Activated CD8-positive, alpha-beta memory T cell treated with anti-CD3 and anti-CD28 coated beads for 36 hours (primary cell): ENCODE data around the gene CDK4. TPM values are rescaled to one million over a fixed set of nuclear protein-coding genes. Genes with fewer than 3 reads are reported as not detected.

ENCODE experiments used
- CTCF ChIA-PET: fragments of 350-600 bp; sonication (Branson Sonifier 250); formaldehyde crosslinking; loops from one replicate; lab custom pipeline; 2021; ENCODE audit warnings: antibody characterized with exemption; lab: Charles Lee
- POLR2A ChIA-PET: fragments of 350-600 bp; sonication (Branson Sonifier 250); formaldehyde crosslinking; loops from one replicate; lab custom pipeline; 2021; ENCODE audit warnings: antibody characterized with exemption; lab: Charles Lee
- total RNA-seq, 2 experiments: library from RNA; stranded (reverse); gene quantifications; one replicate each; pipeline ENCODE4 v1.2.3, GENCODE V29; 2021

The CDK4 gene
- total RNA-seq, 2 experiments from 2014 or later, result 297 to 307 TPM

DNA sequence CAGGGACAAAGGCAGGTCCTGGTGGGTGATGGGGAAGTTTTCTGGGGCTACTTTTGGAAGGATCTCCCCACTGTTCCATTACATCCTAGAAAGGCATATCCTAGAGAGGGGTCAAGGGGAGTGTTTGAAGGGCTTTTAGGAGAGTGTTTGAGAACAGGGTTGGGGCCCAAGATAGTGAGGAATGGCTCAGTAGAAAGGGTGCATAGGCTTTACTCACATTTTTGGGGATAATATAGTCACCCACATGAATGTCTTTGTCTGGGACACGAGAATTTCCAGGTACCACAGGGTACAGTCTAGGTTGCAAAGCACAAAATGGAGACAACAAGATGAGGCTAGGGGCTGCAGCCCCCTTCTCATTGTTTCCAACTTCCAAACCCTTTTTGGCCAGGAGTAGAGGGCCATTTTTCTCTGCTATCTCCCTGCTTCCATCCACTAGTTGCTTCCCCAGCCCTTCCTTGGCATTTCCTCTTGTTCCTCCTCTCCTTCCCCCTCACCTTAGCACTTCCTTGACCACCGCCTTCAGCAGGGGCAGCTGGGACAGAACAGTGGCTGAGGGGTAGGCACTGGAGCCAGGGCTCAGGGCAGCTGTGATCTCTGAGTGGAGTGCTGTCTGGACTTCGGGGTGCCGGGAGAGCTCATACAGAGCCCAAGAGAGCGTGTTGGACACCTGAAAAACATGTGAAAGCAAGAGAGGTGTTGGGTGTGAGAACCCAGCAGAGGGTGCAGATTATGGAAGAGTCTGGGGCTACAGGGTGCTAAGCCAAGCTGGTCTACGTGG lies 12.0 kb upstream of the CDK4 start:
- POLR2A ChIA-PET, result no interaction called here
- CTCF ChIA-PET, result interaction anchor here (1.0 to 2.9 kb wide), 3 partner anchors 8 to 13 kb away, joined by 3 to 11 read pairs (median 10); partner anchors contain the start of gene MARCHF9

DNA sequence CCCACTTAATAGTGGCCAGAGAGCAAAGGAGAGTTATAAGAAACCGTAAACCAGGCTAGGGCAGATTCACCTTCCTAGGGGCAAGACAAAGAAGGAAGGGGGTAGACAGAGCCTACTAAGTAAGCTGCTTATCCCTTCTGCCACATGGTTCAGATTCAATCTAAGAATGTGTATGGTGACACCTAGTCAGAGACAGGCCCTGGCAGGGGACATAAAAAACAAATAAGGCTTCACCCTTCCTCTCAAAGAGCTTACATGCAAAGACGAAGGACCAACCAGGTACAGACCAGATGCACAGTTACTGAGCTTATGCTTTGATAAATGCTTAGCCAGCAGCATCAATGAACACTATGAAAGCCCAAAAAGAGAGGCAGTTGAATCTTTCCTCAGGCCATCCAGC lies 10.4 kb upstream of the CDK4 start:
- ChIA-PET POLR2A (no interaction called here), CTCF (interaction anchor here (0.7 kb wide), 1 partner anchor 21 kb away, joined by 3 read pairs; the partner anchor contains the start of gene TSFM)

DNA sequence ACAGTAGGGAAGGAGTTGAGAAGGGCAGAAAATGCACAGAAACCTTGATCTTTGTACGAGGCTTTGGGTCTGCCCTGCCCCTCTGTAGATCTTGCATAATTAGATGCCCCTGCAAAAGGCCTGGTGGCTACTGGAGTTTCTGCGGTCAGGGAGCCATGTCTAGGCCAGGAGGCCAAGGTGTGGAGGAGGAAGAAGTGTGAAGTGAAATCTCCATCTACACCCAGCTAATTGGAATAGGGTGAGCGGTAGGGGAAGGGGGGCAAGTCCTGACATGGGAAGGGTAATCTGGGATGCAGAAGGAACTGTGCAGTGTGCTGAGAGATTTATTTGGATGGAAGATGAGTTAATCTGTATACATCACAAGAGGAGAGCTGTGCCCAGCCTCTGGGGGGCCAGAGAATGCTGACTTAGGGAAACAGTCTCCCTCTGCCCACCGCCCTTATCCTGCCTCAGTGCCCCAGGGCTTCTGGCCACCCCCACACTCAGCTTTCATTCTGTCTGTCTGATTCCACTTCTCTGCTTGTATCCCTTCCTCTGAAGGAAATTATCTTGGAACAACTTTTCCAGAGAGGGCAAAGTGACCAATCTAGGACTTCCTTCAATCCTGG lies 9.4 kb upstream of the CDK4 start:
- CTCF ChIA-PET, result interaction anchor here (0.5 kb wide), 1 partner anchor 63 kb away, joined by 3 read pairs; no protein-coding TSS in a partner anchor
- POLR2A ChIA-PET, result no interaction called here

- POLR2A ChIA-PET, result no interaction called here
- CTCF ChIA-PET, result interaction anchor here (1.5 to 2.2 kb wide), 3 partner anchors 8 to 23 kb away, joined by 3 to 10 read pairs (median 9); no protein-coding TSS in a partner anchor
Observed at GRCh38 chr12:57760347-57760982, 8.4 kb upstream of the CDK4 start.

GRCh38 chr12:57759360-57759980 lies 7.4 kb upstream of the CDK4 start:
- POLR2A ChIA-PET, result interaction anchor here (0.6 kb wide), 1 partner anchor 172 kb away, joined by 6 read pairs; no protein-coding TSS in a partner anchor
- CTCF ChIA-PET, result interaction anchor here (0.6 to 2.2 kb wide), 7 partner anchors 9 to 30 kb away, joined by 3 to 10 read pairs (median 3); partner anchors contain the start of gene TSPAN31

DNA sequence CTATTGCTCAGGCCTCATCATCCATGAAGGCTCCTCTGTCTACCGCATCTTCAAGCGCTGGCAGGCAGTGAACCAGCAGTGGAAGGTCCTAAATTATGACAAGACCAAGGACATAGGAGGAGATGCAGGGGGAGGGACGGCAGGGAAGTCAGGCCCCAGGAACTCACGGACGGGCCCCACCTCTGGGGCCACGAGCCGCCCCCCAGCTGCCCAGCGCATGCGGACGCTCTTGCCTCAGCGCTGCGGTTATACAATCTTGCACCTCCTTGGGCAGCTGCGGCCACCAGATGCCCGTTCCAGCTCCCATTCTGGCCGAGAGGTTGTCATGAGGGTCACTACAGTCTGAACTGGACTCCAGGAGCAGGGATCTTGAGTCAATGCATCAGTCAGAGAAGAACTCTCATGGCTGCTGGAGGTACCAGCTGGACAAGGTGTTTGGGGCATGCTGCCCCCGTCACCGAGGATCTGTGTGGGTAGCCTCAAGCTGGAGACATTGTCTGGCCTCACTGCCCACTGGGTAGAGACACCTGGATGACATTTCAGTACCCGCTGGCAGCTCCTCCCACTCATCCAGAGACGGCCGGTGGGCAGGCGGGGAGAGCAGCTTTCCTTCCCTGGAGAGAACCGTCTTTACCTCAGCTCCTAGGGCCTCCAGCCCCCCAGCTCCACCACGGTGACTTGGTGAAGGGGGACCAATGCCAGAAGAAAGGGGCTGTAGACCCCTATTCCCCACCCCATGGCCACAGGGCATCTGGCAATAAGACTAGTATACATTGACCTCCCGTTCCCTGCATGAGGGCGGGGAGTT lies 6.6 kb upstream of the CDK4 start:
- CTCF ChIA-PET, result interaction anchor here (0.7 to 2.2 kb wide), 5 partner anchors 10 to 31 kb away, joined by 3 to 10 read pairs (median 3); no protein-coding TSS in a partner anchor
- POLR2A ChIA-PET, result no interaction called here

GRCh38 chr12:57757771-57758170 lies 5.7 kb upstream of the CDK4 start:
- POLR2A ChIA-PET, result no interaction called here
- CTCF ChIA-PET, result interaction anchor here (2.5 kb wide), 1 partner anchor 10 kb away, joined by 28 read pairs; the partner anchor contains the start of gene CYP27B1

DNA sequence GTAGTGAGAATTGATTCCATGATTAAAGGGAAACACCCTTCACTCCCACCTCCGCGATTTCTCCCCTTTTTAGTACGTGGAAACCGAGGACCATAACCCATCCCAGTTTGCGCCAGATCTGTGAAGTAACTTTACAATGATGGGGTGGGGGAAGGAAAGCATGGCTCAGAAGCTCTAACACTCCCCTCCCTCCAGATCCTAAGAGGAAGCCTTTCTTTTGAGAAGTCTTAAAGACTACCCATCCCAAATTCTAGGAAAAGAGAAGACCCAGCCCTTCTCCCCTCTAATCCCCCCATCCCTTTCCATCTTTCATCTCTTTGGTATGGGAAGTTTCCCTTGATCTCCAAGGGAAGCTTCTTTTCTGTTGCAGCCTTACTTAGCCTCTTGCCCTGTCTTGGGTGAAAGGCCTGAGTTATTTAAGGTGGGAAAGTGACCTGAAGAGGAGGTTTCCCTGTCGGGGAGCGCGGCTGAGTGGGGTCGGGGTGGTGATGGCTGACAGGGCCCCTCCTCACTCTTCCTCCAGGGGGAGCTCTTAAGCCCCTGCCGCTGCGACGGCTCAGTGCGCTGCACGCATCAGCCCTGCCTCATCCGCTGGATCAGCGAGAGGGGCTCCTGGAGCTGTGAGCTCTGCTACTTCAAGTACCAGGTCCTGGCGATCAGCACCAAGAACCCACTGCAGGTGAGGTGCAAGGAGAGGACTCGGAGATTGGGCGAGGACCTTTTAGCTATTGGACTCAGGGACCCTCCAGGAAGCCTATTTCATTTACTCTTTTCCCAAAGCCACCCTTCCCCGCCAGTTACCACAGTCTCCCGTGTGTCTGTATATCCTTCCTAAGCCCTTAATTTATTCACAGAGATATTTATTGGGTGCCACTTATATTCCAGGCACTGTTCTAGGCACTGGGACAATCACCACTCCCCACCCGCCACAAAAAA lies 4.6 kb upstream of the CDK4 start:
- CTCF ChIA-PET, result interaction anchor here (0.9 to 2.5 kb wide), 14 partner anchors 8 to 149 kb away, joined by 3 to 28 read pairs (median 5); partner anchors contain the start of genes CYP27B1, EEF1AKMT3, METTL1 and TSFM
- POLR2A ChIA-PET, result interaction anchor here (1.0 to 1.8 kb wide), 3 partner anchors 10 to 16 kb away, joined by 3 to 6 read pairs (median 3); partner anchors contain the start of genes CYP27B1, EEF1AKMT3, METTL1 and TSPAN31

DNA sequence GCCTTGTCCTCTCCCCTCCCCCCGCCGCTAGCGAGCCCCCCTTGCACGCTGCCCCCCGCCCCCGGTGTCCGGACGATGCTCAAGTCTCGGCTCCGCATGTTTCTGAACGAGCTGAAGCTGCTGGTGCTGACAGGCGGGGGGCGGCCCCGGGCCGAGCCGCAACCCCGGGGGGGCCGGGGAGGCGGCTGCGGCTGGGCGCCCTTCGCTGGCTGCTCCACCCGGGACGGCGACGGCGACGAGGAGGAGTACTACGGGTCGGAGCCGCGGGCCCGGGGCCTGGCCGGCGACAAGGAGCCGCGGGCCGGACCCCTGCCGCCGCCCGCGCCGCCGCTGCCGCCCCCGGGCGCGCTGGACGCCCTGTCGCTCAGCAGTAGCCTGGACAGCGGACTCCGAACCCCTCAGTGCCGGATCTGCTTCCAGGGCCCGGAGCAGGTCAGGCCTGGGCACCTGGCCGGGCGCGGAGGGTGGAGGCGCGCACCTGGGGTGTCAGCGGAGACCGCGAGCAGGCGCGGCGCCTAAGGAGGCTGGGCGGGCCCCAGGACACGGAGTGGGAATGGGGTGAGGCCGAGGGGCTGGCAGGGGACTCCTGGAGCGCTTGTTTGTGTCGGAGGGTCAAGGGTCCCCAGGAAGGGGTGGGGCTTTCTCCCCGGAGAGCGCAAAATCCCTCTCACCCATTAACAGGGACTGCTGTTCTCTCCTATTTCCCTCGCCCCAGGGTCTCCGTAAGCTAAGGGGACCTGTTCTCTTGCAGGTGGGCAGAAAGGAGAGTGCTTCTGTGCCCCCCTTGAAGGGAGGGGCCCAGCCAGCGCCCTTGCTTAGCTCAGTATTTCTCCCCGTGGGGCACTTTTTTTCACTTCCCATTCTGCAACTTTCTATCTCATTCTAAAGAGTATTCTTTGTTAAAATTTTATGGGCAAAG lies 3.6 kb upstream of the CDK4 start:
- CTCF ChIA-PET, result interaction anchor here (0.9 to 2.5 kb wide), 12 partner anchors 7 to 150 kb away, joined by 3 to 28 read pairs (median 5); partner anchors contain the start of genes CYP27B1, EEF1AKMT3, METTL1 and TSFM
- POLR2A ChIA-PET, result interaction anchor here (0.6 to 1.8 kb wide), 4 partner anchors 8 to 17 kb away, joined by 3 to 7 read pairs (median 4); partner anchors contain the start of genes CYP27B1, EEF1AKMT3, METTL1 and TSPAN31

DNA sequence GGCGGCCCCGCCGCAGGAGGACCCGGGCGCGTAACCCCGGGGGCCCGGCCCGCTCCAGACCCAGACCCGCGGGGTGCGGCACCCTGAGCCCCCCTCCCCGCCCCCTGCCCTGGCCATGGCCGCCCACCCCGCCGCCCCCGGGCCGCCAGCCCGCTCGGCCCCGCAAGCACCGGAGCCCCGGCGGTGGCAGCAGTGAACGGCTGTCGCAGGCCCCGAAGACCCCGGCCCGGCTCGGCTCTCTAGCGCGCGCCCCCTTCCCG lies 3.0 kb upstream of the CDK4 start:
- ChIA-PET CTCF (interaction anchor here (1.4 kb wide), 1 partner anchor 10 kb away, joined by 3 read pairs; no protein-coding TSS in a partner anchor), POLR2A (interaction anchor here (0.6 kb wide), 1 partner anchor 8 kb away, joined by 7 read pairs; no protein-coding TSS in a partner anchor)

DNA sequence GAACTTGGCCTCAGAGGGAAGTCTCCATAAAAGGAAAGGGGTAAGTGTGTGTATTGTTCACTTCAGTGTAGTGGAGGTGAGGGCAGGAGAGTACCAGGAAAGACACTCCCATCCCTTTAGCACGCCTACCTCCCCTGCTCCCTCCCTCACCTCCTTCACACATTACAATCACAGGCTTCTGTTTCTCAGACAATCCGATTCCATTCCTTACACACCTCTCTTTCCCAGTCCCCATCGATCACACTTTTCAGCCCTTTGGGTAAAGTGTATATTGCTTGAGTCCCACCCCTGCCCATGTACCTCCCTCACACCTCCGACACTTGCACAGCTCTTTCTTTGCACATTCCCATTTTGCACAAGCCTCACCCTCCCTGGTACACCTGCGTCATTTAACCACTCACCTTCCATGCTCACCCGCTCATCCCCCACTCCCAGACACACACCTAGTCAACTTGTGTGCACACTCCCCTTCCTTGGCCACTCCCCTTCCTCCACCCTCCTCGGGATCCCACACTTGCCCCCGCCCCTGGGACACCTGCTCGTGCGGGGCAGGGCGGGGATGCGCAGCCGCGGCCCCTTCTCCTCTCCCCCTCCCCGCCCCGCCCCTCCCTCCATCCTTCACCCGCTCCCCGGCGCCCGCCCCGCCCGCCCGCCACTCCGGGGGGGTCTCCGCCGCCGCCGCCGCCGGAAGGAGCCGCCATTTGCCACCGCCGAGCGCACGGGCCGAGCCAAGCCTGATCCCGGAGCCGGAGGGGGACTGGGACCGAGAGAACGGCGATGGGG lies 2.5 kb upstream of the CDK4 start, which contains the start of gene MARCHF9:
MARCHF9 (plus strand) TSS at position 693 of the 783 bp plus-strand sequence. CDS start 426 bp downstream, outside the sequence.
- CTCF ChIA-PET, result interaction anchor here (1.1 to 1.4 kb wide), 2 partner anchors 10 to 28 kb away, joined by 3 read pairs; partner anchors contain the start of gene TSFM
- POLR2A ChIA-PET, result interaction anchor here (0.6 kb wide), 1 partner anchor 9 kb away, joined by 7 read pairs; no protein-coding TSS in a partner anchor

DNA sequence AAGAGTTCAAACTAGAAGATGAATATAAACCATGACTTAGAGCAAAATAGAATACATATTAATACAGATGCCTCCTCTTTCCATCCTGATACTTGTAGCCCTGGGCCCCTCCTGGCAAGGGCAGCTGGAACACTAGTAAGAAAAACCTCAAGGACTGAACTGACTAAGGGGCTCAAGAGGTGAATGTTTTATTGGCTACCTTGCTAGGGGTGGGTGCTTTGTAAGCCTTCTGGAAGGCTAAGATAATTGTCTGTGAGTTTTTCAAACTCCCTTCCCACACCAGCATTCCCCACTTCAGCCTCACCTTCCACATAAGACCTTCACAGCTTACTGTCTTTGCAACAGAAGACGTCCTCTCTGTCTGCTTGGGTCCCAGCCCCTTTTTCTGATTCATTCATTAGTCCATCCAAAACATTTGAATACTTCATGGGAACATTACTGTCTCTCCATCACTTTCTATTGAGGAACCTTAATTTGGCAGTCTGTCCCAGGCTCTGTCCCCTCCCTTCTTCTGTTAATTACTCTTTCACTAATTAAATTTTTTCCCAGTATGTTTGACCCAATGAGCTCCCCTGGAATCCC lies 1.7 kb upstream of the CDK4 start:
- ChIA-PET CTCF (interaction anchor here (1.1 to 1.4 kb wide), 2 partner anchors 11 to 29 kb away, joined by 3 read pairs; partner anchors contain the start of gene TSFM), POLR2A (no interaction called here)

DNA sequence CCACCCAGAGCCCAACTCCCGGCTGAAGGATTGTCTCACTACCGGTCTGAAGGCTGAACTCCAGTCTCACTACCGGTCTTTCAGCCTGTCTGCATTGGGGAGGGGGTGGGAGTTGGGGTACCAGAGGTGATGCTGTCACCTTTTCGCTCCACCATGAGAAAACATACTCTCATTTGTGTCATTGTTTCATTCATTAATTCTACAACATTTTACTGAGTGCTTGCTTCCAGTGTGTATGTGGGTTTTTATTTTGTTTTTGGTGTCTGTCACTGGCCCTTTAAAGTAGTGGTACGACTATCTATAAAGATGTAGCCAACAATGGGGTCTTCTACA lies 524 bp upstream of the CDK4 start:
- ChIA-PET CTCF (no interaction called here), POLR2A (no interaction called here)

GRCh38 chr12:57751432-57751787 lies 700 bp downstream of the CDK4 start:
- CTCF ChIA-PET, result no interaction called here
- POLR2A ChIA-PET, result interaction anchor here (0.6 kb wide), 1 partner anchor 95 kb away, joined by 3 read pairs; the partner anchor contains the start of gene CTDSP2
